ENCODE measurements around the gene NAV2. TPM values are rescaled to one million over a fixed set of nuclear protein-coding genes. Genes with fewer than 3 reads are reported as not detected.
A peak's percentile ranks its signal among the peaks of the same experiment; 100 is the strongest.

The NAV2 gene
- total and polyA plus RNA-seq, 10 donors = 0.46 to 11.6 (median 4.1) TPM

GRCh38 chr11:19936461-19936860 lies 223.8 kb downstream of the NAV2 start:
- Histone ChIP-seq H3K36me3 (peaks cover 0 to 8% (median 0%) of the 10 kb centered on the region in 6 donors), H3K9me3 (no peaks in the 10 kb centered on the region), H3K4me3 (no peak overlapping the region), H3K27ac (no peak overlapping the region), H3K27me3 (replicated peaks in 1 of 7) (no peaks in the 10 kb centered on the region), H3K4me1 (peaks cover 0 to 4% (median 0%) of the 10 kb centered on the region in 6 donors)
- TF ChIP-seq POLR2A (IDR thresholded peaks at IDR 0.05) (no peak), POLR2AphosphoS5 (IDR thresholded peaks at IDR 0.05) (no peak), CTCF (IDR thresholded peaks at IDR 0.05 in 8 of 11, conservative IDR thresholded peaks at IDR 0.05 in 3 of 11) (no peak)
- no peak for DNase-seq
- intact Hi-C loops (cut with DNase I; ENCODE audit: low total_unique reads) = no loop called here
- 84 to 92% (median 91%) methylated on average over 9 of the region's 9 CpGs for WGBS, 5 donors

GRCh38 chr11:19938169-19938856 lies 225.7 kb downstream of the NAV2 start:
- TF ChIP-seq CTCF (IDR thresholded peaks at IDR 0.05 in 8 of 11, conservative IDR thresholded peaks at IDR 0.05 in 3 of 11) (peak in 10 of 11 experiments; percentile 11 to 84 (median 72)), POLR2AphosphoS5 (IDR thresholded peaks at IDR 0.05) (no peak), POLR2A (IDR thresholded peaks at IDR 0.05) (no peak)
- Histone ChIP-seq H3K4me3 (no peak overlapping the region), H3K4me1 (no peaks in the 10 kb centered on the region), H3K36me3 (peaks cover 0 to 6% (median 0%) of the 10 kb centered on the region in 6 donors), H3K27ac (no peak overlapping the region), H3K27me3 (replicated peaks in 1 of 7) (no peaks in the 10 kb centered on the region), H3K9me3 (no peaks in the 10 kb centered on the region)
- no peak for DNase-seq
- intact Hi-C loops (cut with DNase I; ENCODE audit: low total_unique reads) = no loop called here
- WGBS, 5 donors = 40 to 54% (median 51%) methylated on average over 10 of the region's 10 CpGs

GRCh38 chr11:19938866-19939265 lies 226.2 kb downstream of the NAV2 start:
- H3K27ac ChIP-seq = no peak overlapping the region
- H3K27me3 ChIP-seq (replicated peaks in 1 of 7) = no peaks in the 10 kb centered on the region
- H3K4me3 ChIP-seq = no peak overlapping the region
- no peaks in the 10 kb centered on the region for H3K4me1 ChIP-seq
- peaks cover 0 to under 1% (median 0%) of the 10 kb centered on the region in 6 donors for H3K36me3 ChIP-seq
- H3K9me3 ChIP-seq = no peaks in the 10 kb centered on the region
- DNase-seq = no peak
- 60 to 81% (median 66%) methylated on average over 4 of the region's 4 CpGs for WGBS, 5 donors
- no peak for TF ChIP-seq CTCF (IDR thresholded peaks at IDR 0.05 in 8 of 11, conservative IDR thresholded peaks at IDR 0.05 in 3 of 11)
- no peak for TF ChIP-seq POLR2A (IDR thresholded peaks at IDR 0.05)
- no peak for TF ChIP-seq POLR2AphosphoS5 (IDR thresholded peaks at IDR 0.05)
- intact Hi-C loops (cut with DNase I; ENCODE audit: low total_unique reads) = no loop called here

GRCh38 chr11:19939415-19939929 lies 226.8 kb downstream of the NAV2 start:
- Histone ChIP-seq H3K27me3 (replicated peaks in 1 of 7) (no peaks in the 10 kb centered on the region), H3K4me1 (no peaks in the 10 kb centered on the region), H3K36me3 (no peaks in the 10 kb centered on the region), H3K27ac (peak overlapping the region in 1 of 8 donors; percentile 3), H3K9me3 (no peaks in the 10 kb centered on the region), H3K4me3 (no peak overlapping the region)
- 71 to 86% (median 81%) methylated on average over 9 of the region's 9 CpGs for WGBS, 5 donors
- no peak for DNase-seq
- intact Hi-C loops (cut with DNase I; ENCODE audit: low total_unique reads) = no loop called here
- TF ChIP-seq POLR2AphosphoS5 (IDR thresholded peaks at IDR 0.05) (no peak), POLR2A (IDR thresholded peaks at IDR 0.05) (no peak), CTCF (IDR thresholded peaks at IDR 0.05 in 8 of 11, conservative IDR thresholded peaks at IDR 0.05 in 3 of 11) (no peak)
